A673 (cell line): Measurements from ENCODE around the gene IQCC.

ENCODE experiments used
- EZH2 ChIP-seq: fragments of 200-600 bp; sonication (generic); IDR thresholded peaks from 2 replicates; pipeline ENCODE4 v1.6.1; 2017; ENCODE audit warnings: borderline replicate concordance, low read depth, mild to moderate bottlenecking, mixed read lengths, antibody characterized with exemption, low read length; ENCODE audit not compliant: poor library complexity, severe bottlenecking
- TF ChIP-seq, protein P1 (sequence below): fragments of 300-800, 200-600 bp; sonication (generic); conservative IDR thresholded peaks from 2 replicates; pipeline ENCODE4 v1.5.1; 2017; ENCODE audit warnings: low read depth, mild to moderate bottlenecking, antibody characterized with exemption, low read length, moderate library complexity, mixed read lengths

GRCh38 chr1:32184650-32185049, 20.8 kb upstream of the IQCC start:
- TF ChIP-seq, protein P1, sequence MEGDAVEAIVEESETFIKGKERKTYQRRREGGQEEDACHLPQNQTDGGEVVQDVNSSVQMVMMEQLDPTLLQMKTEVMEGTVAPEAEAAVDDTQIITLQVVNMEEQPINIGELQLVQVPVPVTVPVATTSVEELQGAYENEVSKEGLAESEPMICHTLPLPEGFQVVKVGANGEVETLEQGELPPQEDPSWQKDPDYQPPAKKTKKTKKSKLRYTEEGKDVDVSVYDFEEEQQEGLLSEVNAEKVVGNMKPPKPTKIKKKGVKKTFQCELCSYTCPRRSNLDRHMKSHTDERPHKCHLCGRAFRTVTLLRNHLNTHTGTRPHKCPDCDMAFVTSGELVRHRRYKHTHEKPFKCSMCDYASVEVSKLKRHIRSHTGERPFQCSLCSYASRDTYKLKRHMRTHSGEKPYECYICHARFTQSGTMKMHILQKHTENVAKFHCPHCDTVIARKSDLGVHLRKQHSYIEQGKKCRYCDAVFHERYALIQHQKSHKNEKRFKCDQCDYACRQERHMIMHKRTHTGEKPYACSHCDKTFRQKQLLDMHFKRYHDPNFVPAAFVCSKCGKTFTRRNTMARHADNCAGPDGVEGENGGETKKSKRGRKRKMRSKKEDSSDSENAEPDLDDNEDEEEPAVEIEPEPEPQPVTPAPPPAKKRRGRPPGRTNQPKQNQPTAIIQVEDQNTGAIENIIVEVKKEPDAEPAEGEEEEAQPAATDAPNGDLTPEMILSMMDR: no peak
- TF ChIP-seq EZH2: no peak
